Psoas muscle (tissue), 8 donors: ENCODE data around the gene SLC17A8. TPM values are rescaled to one million over a fixed set of nuclear protein-coding genes. Genes with fewer than 3 reads are reported as not detected.
"Not testable (repeated sequence)": the region's sequence is repeated elsewhere in the genome, so short reads cannot be mapped to it uniquely, and the experiment has no call there.

Source experiments
- ATAC-seq, 4 donors: fragments of 200-7000 bp; cut with Tn5 transposase; one replicate each; pipeline ENCODE4 v1.9.1; 2020; ENCODE audit warnings: moderate library complexity in 3 of 4, mild to moderate bottlenecking in 2 of 4
- DNase-seq, 2 donors: peaks; one replicate each; pipeline ENCODE4 v3.0.0-alpha.2; 2020
- H3K27ac ChIP-seq: fragments of 200-600 bp; one replicate; pipeline ENCODE4 v1.8.0; 2022
- H3K27me3 ChIP-seq, 3 donors: fragments of 200-600 bp in 1 of 3; one replicate each; pipeline versions ENCODE4 v1.6.1 to v1.8.0; 2013 to 2022; ENCODE audit warnings: low read length in 2 of 3, mild to moderate bottlenecking in 2 of 3, moderate library complexity in 1 of 3; ENCODE audit not compliant: insufficient read depth in 3 of 3
- H3K36me3 ChIP-seq, 2 donors: fragments of 200-600 bp in 1 of 2; one replicate each; pipeline versions ENCODE4 v1.6.1 to v1.8.0; 2013 to 2022; ENCODE audit warnings: low read depth in 1 of 2, mild to moderate bottlenecking in 1 of 2, moderate library complexity in 1 of 2; ENCODE audit not compliant: insufficient read depth in 1 of 2
- H3K4me1 ChIP-seq: fragments of 200-600 bp; one replicate; pipeline ENCODE4 v1.8.0; 2022
- H3K4me3 ChIP-seq: fragments of 200-600 bp; one replicate; pipeline ENCODE4 v1.8.0; 2022; ENCODE audit warnings: mild to moderate bottlenecking
- H3K9me3 ChIP-seq: fragments of 200-600 bp; one replicate; pipeline ENCODE4 v1.8.0; 2022
- CTCF ChIP-seq: fragments of 200-600 bp; IDR thresholded peaks from one replicate; pipeline ENCODE4 v1.8.0; 2022; ENCODE audit warnings: antibody characterized with exemption
- WGBS, 3 donors: extraction: QIAGEN DNeasy Blood & Tissue Kit; methylation state at CpG; one replicate each; pipeline versions ENCODE4 v1.1.6 to v1.1.7; 2013; 5-methylcytosine and 5-hydroxymethylcytosine counted together
- intact Hi-C, 2 donors: fragments of 100-400 bp; cut with DNase I; formaldehyde crosslinking; loops; one replicate each; pipeline versions ENCODE4 v1.11.0 to v1.14.2; 2022
- long read RNA-seq, 2 donors: library from polyadenylated mRNA; unstranded; transcript quantifications; one replicate each; pipeline ENCODE4 v2.0.0, GENCODE V29; 2021
- polyA plus RNA-seq, 3 donors: library from polyadenylated mRNA; stranded (reverse); fragments of 200-250 nt; gene quantifications; one replicate each; pipeline ENCODE4 v1.2.3, GENCODE V29; 2013
- total RNA-seq, 4 donors: library from RNA; stranded (reverse); fragmentation: NEBNext Ultra II Directional in 2 of 4; extraction: Animal tissue kit (Norgen Biotek cat#: 25700) in 2 of 4; gene quantifications; one replicate each; pipeline versions ENCODE4 v1.2.1 to v1.2.4, GENCODE V29; 2021 to 2023
- donor health status: healthy with polysubstance abuse.
- donor health status: DM: no; HTN: no; CAD: no; lungs with moderate emphysema.
- donor health status: Bipolar disorder and iron deficiency.
- donor health status: healthy.
- donor health status: DM: yes; HTN: yes; CAD: no.
- donor health status: DM: no; HTN: no; CAD: no.
- donor health status: DM: no; HTN: no; CAD: no.
- donor health status: DM: yes; HTN: yes; CAD: no.

SLC17A8 gene
- total RNA-seq = not detected
- polyA plus RNA-seq = under 1 TPM in 1 of 3 donors, not detected in 2; 0.08 TPM
- long read RNA-seq, donor 1 = 0 reads
- long read RNA-seq, donor 2 = 0 reads

GRCh38 chr12:100356644-100357223 is at the start of gene SLC17A8:
SLC17A8 (plus strand) TSS chr12:100357074; CDS start chr12:100357392, 318 bp downstream.
- no peak within 1 kb of the TSS for H3K27ac ChIP-seq
- no peaks in the 10 kb centered on the region for H3K9me3 ChIP-seq
- DNase-seq (no peak), ATAC-seq (no peak)
- no peak for TF ChIP-seq CTCF
- no peak within 1 kb of the TSS for H3K4me3 ChIP-seq
- H3K36me3 ChIP-seq = no peaks in the 10 kb centered on the region
- H3K4me1 ChIP-seq = no peaks in the 10 kb centered on the region
- H3K27me3 ChIP-seq = peaks cover 0 to 6% (median 2%) of the 10 kb centered on the region in 3 donors
- 11 to 18% (median 16%) methylated on average over 11 to 13 of the region's 13 CpGs for WGBS, 3 donors
- intact Hi-C loops = loop anchor here in 1 of 2 donors (10.0 kb wide), 1 partner anchor 378 kb away; no protein-coding TSS in a partner anchor

GRCh38 chr12:100308138-100308537 is 48.7 kb upstream of the SLC17A8 start:
- H3K4me1 ChIP-seq, H3K27ac ChIP-seq, H3K4me3 ChIP-seq, H3K27me3 ChIP-seq, ATAC-seq, DNase-seq, H3K9me3 ChIP-seq, intact Hi-C loops: not testable (repeated sequence)
- 96 to 99% (median 97%) methylated on average over 5 of the region's 5 CpGs for WGBS, 3 donors
- H3K36me3 ChIP-seq = peaks cover 0 to 42% of the 10 kb centered on the region in 2 donors

GRCh38 chr12:100311317-100311716 is 45.6 kb upstream of the SLC17A8 start:
- no peak overlapping the region for H3K27ac ChIP-seq
- intact Hi-C loops = no loop called here

GRCh38 chr12:100317371-100317770 is 39.5 kb upstream of the SLC17A8 start:
- Histone ChIP-seq H3K36me3 (peaks cover 0 to 83% of the 10 kb centered on the region in 2 donors), H3K4me1 (no peaks in the 10 kb centered on the region), H3K27me3 (no peaks in the 10 kb centered on the region), H3K4me3 (no peak overlapping the region), H3K9me3 (no peaks in the 10 kb centered on the region), H3K27ac (no peak overlapping the region)
- TF ChIP-seq CTCF = no peak
- no peak for ATAC-seq
- no peak for DNase-seq
- 94 to 98% (median 97%) methylated on average over 2 of the region's 2 CpGs for WGBS, 3 donors
- intact Hi-C loops = no loop called here

More at GRCh38 chr12:100311317-100311716, 45.6 kb upstream of the SLC17A8 start:
- peaks cover 0 to 55% of the 10 kb centered on the region in 2 donors for H3K36me3 ChIP-seq
- no peak for TF ChIP-seq CTCF
- H3K4me3 ChIP-seq = no peak overlapping the region
- H3K4me1 ChIP-seq = no peaks in the 10 kb centered on the region
- H3K9me3 ChIP-seq = peaks cover 7% of the 10 kb centered on the region
- no peaks in the 10 kb centered on the region for H3K27me3 ChIP-seq
- WGBS, 3 donors = 77 to 88% (median 84%) methylated on average over 1 of the region's 1 CpG
- DNase-seq (no peak), ATAC-seq (no peak)

GRCh38 chr12:100324498-100324897 is 32.4 kb upstream of the SLC17A8 start:
- ATAC-seq = no peak
- Histone ChIP-seq H3K27ac (no peak overlapping the region), H3K36me3 (peaks cover 0 to 74% of the 10 kb centered on the region in 2 donors), H3K4me3 (no peak overlapping the region), H3K4me1 (no peaks in the 10 kb centered on the region), H3K9me3 (no peaks in the 10 kb centered on the region), H3K27me3 (no peaks in the 10 kb centered on the region)
- no peak for DNase-seq
- intact Hi-C loops = no loop called here
- TF ChIP-seq CTCF = no peak
